GM18502 (cell line): ENCODE data around the gene DHRS3.

ENCODE experiments used
- ATAC-seq: cut with Tn5 transposase; IDR thresholded peaks from one replicate; pipeline ENCODE4 v1.9.1; 2021; ENCODE audit warnings: mild to moderate bottlenecking; ENCODE audit not compliant: unreplicated experiment, poor library complexity

DHRS3 gene

DNA sequence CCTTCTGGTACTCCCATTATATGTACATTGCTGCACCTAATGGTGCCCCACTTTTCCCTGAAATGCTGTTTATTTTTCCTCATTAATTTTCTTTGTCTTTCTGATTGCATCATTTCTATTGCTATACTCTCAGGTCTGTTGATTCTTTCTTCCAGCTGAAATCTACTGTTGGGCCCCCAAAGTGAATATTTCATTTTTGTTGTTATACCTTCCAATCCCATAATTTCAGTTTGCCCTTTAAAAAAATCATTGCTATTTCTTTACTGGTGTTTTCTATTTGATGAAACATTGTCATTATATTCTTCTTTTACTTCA, 22.9 kb upstream of the DHRS3 start:
- ATAC-seq, result no peak

DNA sequence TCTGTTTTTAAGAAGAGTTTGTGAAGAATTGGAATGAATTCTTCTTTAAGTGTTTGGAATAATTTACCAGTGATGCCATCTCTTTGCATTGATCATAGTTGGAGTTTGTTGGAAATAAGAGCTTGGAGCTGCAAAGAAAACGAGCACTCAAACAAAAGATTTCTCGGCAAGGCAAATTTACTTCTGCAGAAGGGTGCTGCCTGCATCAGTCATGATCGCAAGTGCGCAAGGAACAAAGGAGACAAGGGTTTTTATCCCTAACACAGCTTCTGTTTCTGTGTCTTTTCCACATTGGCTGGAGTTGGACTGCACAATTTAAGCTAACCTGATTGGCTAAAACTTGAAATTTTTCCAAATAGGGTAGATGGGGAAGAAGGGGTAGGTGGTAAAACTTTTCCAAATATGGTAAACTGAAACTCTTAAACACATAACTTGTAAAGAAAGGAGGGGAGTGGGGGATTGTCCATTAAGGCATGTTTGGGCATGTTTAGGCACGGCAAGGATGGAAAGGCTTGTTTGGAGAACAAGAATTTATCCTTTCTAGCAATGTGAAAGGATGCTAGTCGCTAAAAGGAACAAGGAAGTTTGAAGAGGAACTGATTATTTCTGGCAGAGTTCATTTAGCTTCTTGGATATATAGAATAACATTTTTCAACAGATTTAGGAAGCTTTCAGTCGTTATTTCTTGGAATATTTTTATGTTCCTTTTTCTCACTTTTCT, 22.4 kb upstream of the DHRS3 start:
- no peak for ATAC-seq

DNA sequence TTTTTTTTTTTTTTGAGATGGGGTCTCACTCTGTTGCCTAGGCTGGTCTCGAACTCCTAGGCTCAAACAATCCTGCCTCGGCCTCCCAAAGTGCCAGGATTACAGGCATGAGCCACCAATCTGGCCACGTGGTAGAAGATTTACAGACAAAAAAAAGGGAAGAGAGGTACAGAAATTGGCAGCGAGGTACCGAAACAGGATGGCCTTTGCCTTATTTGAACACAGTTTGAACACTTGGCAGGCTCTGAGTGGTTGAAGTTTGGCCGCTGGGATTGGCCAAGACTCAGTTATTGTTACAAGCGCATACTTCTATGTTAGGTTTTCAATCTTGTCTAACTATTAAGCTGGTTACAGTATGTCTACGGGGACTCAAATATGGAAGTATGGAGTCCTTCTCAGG, 19.7 kb upstream of the DHRS3 start:
- ATAC-seq, result no peak

DNA sequence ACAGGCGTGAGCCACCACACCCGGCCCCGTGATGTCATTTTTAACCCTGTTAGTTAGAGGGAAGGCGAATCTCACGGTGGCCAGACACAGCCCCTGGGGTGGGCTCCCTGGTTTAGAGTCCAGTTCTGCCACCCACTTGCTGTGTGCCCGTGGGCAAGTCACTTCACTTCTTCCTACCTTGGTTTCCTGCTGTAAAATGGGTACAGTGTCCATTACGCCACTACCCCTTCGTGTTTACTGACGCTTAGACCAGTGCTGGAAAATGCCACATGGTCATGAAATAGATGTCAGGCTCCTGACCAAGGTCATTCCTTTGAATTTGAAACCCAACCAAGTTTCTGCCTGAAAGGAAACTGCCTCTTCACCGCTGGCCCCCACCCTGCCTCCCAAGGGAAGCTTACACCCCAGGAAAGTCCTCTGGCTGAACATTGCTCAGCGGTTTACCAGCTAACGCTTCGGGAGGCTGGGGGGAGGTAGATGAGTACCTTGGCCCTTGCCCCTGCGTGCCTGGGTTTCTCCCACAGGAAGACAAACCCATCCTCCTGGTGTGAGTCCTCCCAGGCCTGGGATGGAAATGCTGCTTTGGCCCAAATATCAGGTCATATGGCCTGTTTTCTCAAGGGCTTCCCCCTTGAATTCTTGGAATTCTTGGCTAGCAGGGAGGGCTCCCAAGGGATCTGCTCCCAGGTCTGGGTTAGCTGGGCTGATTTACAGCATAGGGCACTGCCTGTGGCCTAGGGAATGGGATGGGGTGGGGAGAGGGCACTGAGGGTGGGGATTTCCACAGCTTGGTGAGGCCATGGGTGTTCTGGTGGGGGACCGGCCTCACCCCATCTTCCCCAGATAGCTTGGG, 18.3 kb upstream of the DHRS3 start:
- no peak for ATAC-seq

DNA sequence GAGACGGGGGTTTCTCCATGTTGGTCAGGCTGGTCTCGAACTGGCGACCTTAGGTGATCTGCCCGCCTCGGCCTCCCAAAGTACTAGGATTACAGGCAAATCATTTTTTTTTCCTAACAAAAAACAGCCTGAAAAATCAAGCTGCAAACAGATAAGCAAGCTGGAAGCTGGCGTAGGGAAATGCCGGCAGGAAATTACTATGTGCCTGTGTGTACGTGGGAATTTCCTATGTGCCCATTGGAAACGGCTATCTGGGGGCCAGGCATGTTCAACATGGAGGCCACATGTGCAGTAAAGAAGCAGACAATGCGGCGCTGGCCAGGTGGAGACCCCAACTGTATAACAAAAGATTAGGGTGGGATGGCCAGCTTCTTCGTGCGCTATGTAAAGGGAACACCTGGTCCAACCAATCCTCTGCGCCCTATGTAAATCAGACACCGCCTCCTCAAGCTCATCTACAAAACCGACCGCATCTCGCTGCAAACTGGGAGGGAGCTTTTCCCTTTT, 16.7 kb upstream of the DHRS3 start:
- no peak for ATAC-seq

DNA sequence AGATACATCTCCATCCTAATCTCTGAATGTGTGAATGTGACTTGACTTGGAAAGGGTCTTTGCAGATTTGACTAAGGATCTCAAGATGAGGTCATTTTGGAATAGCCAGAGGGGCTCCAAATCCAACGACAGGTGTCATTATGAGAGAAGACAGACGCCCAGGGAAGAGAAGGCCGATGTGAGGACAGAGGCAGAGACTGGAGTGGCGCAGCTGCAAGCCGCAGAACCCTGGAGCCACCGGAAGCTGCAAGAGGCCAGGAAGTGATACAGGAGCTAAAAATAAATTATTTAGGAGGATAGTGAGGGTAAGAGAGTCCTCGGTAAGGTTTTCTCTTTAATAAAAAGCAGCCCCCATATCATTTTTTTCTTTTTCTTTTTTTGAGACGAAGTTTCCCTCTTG, 16.1 kb upstream of the DHRS3 start:
- ATAC-seq, result no peak

DNA sequence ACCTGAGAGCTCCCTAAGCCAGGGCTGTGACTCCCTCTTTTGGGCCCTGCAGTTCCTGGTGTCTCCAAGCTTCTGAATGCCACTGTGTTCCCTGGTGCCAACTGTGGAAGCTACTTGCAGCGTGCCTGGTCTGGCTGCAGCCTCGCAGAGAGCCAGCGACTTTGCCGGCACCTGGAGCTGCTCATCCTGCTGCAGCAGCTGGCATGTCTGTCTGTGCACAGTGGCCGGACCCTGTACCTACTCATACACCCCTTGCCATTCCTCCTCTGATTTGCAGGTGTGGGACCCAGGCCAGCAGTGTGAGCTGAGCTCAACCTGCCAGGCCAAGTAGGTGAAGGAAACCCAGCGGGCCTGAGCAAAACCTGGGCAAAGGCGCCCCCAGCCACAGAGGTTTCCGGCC, 13.6 kb upstream of the DHRS3 start:
- no peak for ATAC-seq

DNA sequence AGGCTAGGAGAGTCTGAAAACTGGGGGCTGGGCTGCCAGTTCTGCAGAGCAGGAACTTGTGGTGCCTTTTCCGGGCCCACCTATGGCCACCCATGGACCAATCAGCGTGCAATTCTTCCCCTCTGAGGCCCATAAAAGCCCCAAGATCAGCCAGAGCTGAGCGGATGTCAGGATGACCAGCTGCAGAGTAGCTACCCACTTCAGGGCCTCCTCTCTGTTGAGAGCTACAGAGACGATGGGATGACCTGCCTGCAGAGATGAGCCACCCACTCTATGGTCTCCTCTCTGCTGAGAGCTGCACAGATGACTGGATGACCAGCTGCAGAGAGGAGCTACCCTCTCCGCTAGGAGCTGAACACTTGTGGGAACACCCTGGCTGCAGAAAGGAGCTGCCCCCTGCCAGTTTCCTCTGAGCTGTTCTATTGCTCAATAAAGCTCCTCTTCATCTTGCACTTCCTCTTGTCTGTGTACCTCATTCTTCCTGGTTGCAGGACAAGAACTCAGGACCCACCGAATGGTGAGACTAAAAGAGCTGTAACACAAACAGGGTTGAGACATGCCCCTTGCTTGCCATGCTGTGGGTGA, 13.0 kb upstream of the DHRS3 start:
- ATAC-seq, result no peak

DNA sequence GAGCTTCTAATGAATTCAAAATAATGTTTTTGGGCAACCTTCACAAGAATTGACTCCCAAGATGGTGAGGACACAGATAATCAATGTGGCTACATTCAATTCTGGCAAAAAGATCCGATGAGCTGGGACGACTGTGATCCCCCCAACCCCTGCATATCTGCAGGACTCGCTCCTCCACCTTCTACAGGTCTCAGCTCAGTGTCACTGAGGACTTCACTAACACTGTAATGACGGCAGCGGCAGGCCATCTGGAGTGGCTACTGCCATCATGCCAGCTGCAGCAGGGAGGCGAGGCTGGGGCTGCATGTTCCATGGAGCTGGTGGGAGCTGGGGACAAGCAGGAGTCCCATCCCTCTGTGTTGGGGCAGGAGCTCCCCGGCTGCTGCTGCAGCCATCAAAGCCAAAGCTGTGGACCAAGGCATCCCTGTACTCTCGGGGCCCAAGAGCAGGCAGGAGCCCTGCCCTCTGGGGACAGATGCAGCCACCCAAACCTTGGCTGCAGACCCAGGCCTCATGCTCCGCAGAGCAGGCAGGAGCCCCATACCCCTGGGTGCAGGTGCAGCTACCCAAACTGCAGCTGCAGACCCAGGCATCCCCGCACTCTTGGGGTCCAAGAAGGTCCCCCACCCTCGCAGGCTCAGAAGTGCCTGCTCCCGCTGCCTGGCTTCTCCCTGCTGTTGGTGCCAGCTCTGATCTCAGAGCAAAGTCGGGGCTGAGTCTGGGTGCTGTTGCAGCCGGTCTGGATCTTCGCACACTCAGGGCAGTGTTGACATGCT, 12.2 kb upstream of the DHRS3 start:
- no peak for ATAC-seq

DNA sequence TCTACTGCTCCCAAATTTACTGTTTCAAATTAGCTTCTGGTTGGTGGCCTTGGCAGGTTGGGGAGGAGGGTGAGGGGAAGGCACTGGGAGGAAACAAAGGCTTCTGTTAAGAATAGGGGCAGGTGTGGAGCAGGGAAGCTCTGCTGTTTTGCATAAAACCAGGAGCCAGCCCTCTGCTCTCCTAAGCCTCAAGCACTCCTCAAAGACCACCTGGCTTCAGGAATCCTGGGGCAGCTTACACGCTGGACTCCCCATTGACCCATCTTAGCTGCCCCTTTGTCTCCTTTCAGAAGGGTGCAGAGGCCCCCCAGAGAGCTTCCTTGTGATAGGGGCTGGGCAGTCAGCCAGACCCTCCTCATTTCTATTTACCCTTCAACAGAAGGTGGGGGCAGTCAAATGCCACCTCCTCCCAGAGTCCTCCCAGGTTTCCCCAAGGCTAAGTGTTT, 11.5 kb upstream of the DHRS3 start:
- no peak for ATAC-seq

DNA sequence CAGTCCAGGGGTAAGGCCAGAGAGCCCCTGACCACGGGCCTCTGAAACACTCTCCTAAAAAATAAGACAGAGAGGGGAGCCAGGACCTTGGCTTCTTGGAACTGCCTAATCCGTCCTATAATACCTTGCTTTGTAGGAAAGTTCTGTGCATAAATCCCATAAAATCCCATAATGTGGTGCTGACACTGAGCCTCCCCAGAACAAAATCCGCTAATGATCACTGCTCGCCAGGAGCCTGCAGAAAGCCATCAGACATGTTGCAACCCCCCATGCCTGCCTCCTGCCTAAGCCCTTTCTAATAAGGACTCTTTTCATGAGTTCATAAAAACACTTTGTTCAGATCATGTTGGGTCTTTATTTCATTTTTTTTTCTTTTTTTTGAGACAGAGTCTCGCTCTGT, 9.3 kb upstream of the DHRS3 start:
- ATAC-seq, result no peak

DNA sequence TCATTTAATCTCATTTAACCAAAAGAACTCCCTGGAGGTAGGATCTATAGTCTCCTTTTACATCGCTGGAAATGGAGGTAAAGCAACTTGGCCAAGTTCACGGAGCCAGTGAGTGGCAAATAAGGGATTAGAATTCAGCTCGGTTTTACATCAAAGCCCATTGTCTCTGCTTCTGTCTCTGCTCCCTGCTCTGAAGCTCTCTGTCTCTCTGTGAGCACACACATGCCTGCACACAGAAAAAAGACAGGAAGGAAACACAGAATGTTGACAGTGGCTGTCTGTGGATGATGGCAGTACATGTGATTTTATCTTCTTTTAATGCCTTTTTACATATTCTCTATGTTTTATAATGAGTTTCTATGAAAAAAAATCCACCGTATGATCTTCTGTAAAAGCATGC, 8.9 kb upstream of the DHRS3 start:
- ATAC-seq, result no peak

DNA sequence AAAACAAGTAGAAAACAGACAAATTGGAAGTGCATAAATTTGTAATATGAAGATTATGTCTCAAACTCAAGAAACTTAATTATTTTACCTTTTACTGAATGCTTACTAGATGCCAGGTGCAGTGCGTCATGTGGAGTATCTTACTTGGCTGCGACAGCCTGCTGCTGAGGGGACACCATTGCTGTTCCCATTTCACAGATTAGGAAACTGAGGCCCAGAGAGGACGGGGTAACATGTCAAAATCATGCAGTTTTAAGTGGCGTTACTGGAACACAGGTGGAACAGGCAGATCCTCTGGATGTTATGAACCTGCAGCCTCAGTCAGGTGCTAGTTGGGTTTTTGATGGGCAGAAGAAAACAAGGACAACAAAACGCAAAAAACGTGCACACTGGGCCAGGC, 7.3 kb upstream of the DHRS3 start:
- ATAC-seq, result no peak

DNA sequence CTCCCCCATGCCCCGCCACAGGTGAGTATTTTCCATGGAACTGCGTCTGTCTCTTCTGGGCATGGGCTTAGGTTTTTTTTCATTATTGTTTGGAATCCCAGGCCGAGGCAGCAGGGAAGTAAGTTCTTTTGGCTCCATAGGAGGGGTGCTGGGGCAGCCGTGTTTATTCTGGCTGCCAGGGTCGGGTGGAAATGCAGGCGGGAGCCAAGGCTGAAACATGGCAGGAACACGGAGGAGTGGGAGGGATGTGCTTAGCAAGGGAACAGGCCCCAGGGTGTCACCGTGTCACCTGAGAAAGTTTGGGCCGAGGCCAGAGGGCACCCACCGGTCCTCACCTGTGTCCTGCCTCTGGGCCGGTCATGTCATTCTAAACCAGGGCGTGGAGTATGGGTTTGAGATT, 4.5 kb upstream of the DHRS3 start:
- no peak for ATAC-seq

DNA sequence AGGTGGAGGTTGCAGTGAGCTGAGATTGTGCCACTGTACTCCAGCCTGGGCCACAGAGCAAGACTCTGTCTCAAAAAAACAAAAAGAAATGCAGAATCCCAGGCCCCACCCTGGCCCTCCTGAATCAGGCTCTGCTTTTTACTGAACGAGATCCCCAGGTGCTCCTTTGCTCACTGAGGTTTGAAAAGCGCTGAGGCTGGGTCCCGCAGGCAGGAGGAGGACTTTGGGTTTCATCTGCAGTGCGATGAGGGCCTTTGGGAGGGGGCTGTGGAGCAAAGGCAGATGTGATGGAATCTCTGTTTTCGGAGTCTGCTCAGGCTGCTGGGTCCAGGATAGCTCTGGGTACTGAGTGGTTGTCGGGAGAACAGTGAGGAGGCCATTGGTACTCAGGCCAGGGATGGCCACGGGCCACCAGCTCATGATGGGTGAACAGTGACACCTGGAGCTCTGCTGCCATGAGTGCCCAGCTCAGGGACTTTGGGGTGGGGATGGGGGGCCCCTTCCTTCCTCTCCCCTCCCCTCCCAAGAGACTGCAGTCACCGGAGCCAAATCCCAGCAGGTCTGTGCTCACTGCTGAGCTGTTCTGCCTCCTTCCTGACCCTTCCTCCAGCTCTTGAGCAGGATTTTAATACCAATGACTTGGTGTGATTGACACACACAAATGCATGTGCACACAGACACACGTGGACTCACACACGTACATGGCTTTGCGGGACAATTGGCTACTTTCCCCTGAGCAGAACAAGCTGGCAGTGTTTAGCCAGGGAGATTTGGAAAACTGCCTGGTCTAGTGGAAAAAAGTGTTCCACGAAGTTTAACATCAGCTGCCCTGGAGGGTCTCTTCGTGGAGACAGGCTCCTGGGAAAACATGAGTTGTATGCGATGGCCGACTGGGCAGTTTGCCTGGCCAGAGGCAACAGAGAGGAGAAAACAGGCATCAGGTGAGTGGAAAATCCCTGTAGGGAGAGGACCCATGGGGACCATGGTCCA, 3.6 kb upstream of the DHRS3 start:
- no peak for ATAC-seq

DNA sequence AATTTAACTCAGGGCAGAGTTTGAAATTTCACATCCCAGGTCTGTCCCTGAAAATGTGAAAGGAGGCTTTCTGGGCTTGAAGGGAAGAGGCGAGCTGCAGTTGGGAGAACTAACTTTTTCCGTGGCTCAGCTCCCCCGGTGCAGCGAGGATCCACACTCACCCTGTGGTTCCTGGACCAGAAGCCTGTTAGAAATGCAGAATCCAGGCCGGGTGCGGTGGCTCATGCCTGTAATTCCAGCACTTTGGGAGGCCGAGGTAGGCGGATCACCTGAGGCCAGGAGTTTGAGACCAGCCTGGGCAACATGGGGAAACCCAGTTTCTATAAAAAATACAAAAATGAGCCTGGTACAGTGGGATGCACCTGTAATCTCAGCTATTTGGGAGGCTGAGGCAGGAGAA, 2.9 kb upstream of the DHRS3 start:
- ATAC-seq, result no peak

DNA sequence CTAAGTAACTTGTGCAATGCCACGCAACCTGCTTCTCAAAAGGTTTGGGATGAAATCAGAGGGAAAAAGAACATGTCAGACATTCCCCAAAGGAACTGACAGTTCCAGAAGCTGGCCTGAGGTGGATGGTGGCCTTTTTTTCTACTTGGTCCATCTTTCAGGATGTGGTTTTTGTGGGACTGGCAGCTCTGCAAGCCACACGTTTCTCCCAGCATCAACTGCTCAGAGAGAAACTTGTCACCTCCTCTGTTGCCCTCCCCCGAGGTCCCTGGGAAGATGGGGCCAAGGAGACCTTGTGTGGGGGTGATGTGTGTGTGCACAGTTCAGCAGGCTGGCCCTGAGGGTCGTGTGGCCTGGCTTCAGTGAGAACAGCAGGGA, 2.5 kb upstream of the DHRS3 start:
- no peak for ATAC-seq

DNA sequence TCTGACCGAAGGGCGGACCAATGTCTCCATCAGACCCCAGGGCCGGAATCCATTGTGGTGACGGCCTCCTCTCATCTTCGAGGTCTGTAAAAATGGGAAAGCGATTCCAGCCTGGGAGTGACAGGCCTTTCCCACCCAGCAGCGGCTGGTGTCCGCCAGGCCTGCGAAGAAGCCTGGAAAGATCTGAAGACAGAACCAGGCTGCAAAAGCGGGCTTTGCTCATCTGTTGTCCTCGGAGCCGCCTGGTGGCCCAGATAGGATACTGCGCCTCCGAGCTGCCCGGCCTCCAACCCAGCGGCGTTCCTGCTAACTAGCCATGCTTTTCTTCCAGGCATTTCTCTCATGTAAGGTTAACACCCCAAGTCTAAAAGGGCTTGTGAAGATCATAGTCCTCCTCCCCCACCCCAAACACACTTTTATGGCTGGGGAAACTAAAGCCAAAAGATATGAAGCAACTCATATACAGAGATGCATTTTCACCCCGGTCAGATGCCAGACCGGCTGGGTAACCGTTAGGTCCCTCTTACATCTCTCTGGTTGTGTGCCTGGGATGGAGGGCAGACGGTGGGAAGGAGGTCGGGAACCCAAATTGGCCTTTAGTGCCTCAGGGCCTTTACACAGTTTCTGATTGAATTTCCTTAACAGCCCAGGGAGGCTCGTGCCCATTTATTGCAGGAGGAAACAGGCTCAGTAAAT, 1.9 kb upstream of the DHRS3 start:
- no peak for ATAC-seq
